GM12878 (cell line): Measurements from ENCODE around the gene UNKL. TPM values are rescaled to one million over a fixed set of nuclear protein-coding genes. Genes with fewer than 3 reads are reported as not detected.

Experiments used
- CHD4 ChIP-seq: fragments of 200-600 bp; sonication (generic); IDR thresholded peaks from 2 replicates; pipeline ENCODE4 v1.6.1; 2016; ENCODE audit warnings: mild to moderate bottlenecking
- DPF2 ChIP-seq: fragments of 450-650 bp; IDR thresholded peaks from 2 replicates; pipeline ENCODE4 v1.6.1; 2017; ENCODE audit warnings: mild to moderate bottlenecking
- EZH2 ChIP-seq: IDR thresholded peaks from 2 replicates; pipeline ENCODE4 v1.6.1; 2012; ENCODE audit warnings: low read depth, mild to moderate bottlenecking, control low read depth, inconsistent platforms, low read length, borderline replicate concordance; ENCODE audit not compliant: control insufficient read depth
- HDAC6 ChIP-seq: fragments of 200-600 bp; sonication (generic); IDR thresholded peaks from one replicate; pipeline ENCODE4 v1.8.0; 2017; ENCODE audit warnings: antibody characterized with exemption; ENCODE audit not compliant: unreplicated experiment
- MEF2B ChIP-seq: fragments of 450-650 bp; IDR thresholded peaks from 2 replicates; pipeline ENCODE4 v1.6.1; 2018; ENCODE audit warnings: mild to moderate bottlenecking, moderate library complexity; ENCODE audit not compliant: partially characterized antibody, poor library complexity, severe bottlenecking
- PML ChIP-seq: IDR thresholded peaks from 2 replicates; pipeline ENCODE4 v1.6.1; 2012; ENCODE audit warnings: low read length, inconsistent platforms
- RAD51 ChIP-seq: fragments of 450-650 bp; IDR thresholded peaks from 2 replicates; pipeline ENCODE4 v1.6.1; 2016; ENCODE audit warnings: moderate library complexity, mild to moderate bottlenecking, inconsistent platforms
- SP1 ChIP-seq: IDR thresholded peaks from one replicate; pipeline ENCODE4 v1.6.1; 2011; ENCODE audit warnings: low read depth, low read length
- ZNF24 ChIP-seq: fragments of 450-650 bp; IDR thresholded peaks from 2 replicates; pipeline ENCODE4 v1.6.1; 2017; ENCODE audit warnings: antibody characterized with exemption, mild to moderate bottlenecking
- ZSCAN29 ChIP-seq: fragments of 450-650 bp; IDR thresholded peaks from 2 replicates; pipeline ENCODE4 v1.6.1; 2017; ENCODE audit warnings: mild to moderate bottlenecking, moderate library complexity
- polyA plus RNA-seq, 11 experiments: library from polyadenylated mRNA; depleted of rRNA in 4 of 11; unstranded in 6 of 11; stranded (reverse) in 5 of 11; fragments of >200 nt; fragmentation: Nextera tagmentation in 4 of 11; fragmentation: Illumina TruSeq in 1 of 11; extraction: Ambion mirVana in 4 of 11; extraction: Trizol in 1 of 11; gene quantifications; 1 replicate in 1 of 11; 2 replicates in 10 of 11; pipeline versions ENCODE4 v1.2.1 to v1.2.3, GENCODE V29; 2011 to 2016; ENCODE audit warnings: inconsistent platforms in 2 of 11, missing spikeins in 2 of 11, low read depth in 1 of 11
- total RNA-seq, 4 experiments: library from RNA; depleted of rRNA in 3 of 4; stranded (reverse); fragments of >200 nt in 3 of 4; fragmentation: Illumina TruSeq in 1 of 4; extraction: Trizol in 1 of 4; gene quantifications; 2 replicates each; pipeline versions ENCODE4 v1.2.1 to v1.2.3, GENCODE V29; 2013 to 2021
- TF ChIP-seq, protein P1 (sequence below): fragments of 450-650 bp; formaldehyde crosslinking; IDR thresholded peaks from 2 replicates; pipeline ENCODE4 v1.5.0; 2022; ENCODE audit warnings: mild to moderate bottlenecking, missing genetic modification characterization
- TF ChIP-seq, protein P2 (sequence below): fragments of 150-350 bp; IDR thresholded peaks from 2 replicates; pipeline ENCODE4 v1.6.1; 2016; ENCODE audit warnings: low read depth, low read length

UNKL gene
- total and polyA plus RNA-seq, 10 of the 15 experiments (the other 5 are each of a cell fraction or from before 2014, with no cell fraction given), result 0.40 to 21.6 (median 9.1) TPM

DNA sequence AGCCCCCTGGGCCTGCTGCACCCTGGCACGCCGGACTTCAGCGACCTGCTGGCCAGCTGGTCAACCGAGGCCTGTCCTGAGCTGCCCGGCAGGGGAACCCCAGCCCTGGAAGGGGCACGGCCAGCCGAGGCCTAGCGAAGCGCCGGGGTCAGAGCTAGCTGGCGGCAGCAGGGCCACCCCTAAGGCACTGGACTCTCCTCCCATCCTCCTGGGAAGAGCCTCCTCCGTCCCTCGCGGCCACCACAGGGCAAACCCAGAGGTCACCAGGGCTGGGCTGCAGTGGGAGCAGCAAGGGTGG is 18.7 kb upstream of the UNKL start (continued):
- TF ChIP-seq, protein P1, sequence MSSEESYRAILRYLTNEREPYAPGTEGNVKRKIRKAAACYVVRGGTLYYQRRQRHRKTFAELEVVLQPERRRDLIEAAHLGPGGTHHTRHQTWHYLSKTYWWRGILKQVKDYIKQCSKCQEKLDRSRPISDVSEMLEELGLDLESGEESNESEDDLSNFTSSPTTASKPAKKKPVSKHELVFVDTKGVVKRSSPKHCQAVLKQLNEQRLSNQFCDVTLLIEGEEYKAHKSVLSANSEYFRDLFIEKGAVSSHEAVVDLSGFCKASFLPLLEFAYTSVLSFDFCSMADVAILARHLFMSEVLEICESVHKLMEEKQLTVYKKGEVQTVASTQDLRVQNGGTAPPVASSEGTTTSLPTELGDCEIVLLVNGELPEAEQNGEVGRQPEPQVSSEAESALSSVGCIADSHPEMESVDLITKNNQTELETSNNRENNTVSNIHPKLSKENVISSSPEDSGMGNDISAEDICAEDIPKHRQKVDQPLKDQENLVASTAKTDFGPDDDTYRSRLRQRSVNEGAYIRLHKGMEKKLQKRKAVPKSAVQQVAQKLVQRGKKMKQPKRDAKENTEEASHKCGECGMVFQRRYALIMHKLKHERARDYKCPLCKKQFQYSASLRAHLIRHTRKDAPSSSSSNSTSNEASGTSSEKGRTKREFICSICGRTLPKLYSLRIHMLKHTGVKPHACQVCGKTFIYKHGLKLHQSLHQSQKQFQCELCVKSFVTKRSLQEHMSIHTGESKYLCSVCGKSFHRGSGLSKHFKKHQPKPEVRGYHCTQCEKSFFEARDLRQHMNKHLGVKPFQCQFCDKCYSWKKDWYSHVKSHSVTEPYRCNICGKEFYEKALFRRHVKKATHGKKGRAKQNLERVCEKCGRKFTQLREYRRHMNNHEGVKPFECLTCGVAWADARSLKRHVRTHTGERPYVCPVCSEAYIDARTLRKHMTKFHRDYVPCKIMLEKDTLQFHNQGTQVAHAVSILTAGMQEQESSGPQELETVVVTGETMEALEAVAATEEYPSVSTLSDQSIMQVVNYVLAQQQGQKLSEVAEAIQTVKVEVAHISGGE (CRISPR knock-in tag), result no peak
- TF ChIP-seq, protein P2, sequence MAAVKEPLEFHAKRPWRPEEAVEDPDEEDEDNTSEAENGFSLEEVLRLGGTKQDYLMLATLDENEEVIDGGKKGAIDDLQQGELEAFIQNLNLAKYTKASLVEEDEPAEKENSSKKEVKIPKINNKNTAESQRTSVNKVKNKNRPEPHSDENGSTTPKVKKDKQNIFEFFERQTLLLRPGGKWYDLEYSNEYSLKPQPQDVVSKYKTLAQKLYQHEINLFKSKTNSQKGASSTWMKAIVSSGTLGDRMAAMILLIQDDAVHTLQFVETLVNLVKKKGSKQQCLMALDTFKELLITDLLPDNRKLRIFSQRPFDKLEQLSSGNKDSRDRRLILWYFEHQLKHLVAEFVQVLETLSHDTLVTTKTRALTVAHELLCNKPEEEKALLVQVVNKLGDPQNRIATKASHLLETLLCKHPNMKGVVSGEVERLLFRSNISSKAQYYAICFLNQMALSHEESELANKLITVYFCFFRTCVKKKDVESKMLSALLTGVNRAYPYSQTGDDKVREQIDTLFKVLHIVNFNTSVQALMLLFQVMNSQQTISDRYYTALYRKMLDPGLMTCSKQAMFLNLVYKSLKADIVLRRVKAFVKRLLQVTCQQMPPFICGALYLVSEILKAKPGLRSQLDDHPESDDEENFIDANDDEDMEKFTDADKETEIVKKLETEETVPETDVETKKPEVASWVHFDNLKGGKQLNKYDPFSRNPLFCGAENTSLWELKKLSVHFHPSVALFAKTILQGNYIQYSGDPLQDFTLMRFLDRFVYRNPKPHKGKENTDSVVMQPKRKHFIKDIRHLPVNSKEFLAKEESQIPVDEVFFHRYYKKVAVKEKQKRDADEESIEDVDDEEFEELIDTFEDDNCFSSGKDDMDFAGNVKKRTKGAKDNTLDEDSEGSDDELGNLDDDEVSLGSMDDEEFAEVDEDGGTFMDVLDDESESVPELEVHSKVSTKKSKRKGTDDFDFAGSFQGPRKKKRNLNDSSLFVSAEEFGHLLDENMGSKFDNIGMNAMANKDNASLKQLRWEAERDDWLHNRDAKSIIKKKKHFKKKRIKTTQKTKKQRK, result no peak
- TF ChIP-seq EZH2, result no peak
- TF ChIP-seq SP1, result no peak
- no peak for TF ChIP-seq RAD51
- no peak for TF ChIP-seq ZSCAN29
- no peak for TF ChIP-seq MEF2B
- TF ChIP-seq CHD4, result no peak
- no peak for TF ChIP-seq ZNF24
- no peak for TF ChIP-seq HDAC6
- no peak for TF ChIP-seq PML
- no peak for TF ChIP-seq DPF2
